Type B pancreatic cell (in vitro differentiated cells): ENCODE measurements around the gene C4orf50. TPM values are rescaled to one million over a fixed set of nuclear protein-coding genes. Genes with fewer than 3 reads are reported as not detected.

Source experiments
- DNase-seq: peaks from one replicate; pipeline ENCODE4 v3.0.0; 2021; ENCODE audit warnings: mixed read lengths; ENCODE audit not compliant: unreplicated experiment; ENCODE audit errors: extremely low spot score
- H3K27ac Mint-ChIP-seq: 2 replicates; pipeline ENCODE4 v1.8.0; 2021; ENCODE audit warnings: mild to moderate bottlenecking, mixed read lengths
- H3K27me3 Mint-ChIP-seq: 2 replicates; pipeline ENCODE4 v1.8.0; 2021; ENCODE audit warnings: mixed read lengths
- H3K36me3 Mint-ChIP-seq: 2 replicates; pipeline ENCODE4 v1.8.0; 2021; ENCODE audit warnings: mixed read lengths
- H3K4me1 Mint-ChIP-seq: one replicate; pipeline ENCODE4 v1.8.0; 2021; ENCODE audit warnings: mixed read lengths; ENCODE audit not compliant: unreplicated experiment
- H3K4me3 Mint-ChIP-seq: 2 replicates; pipeline ENCODE4 v1.8.0; 2021; ENCODE audit warnings: mild to moderate bottlenecking, mixed read lengths
- H3K9me3 Mint-ChIP-seq: 2 replicates; pipeline ENCODE4 v1.8.0; 2021; ENCODE audit warnings: mixed read lengths
- CTCF ChIP-seq: fragments of 200-600 bp; sonication (generic); conservative IDR thresholded peaks from 2 replicates; pipeline ENCODE4 v1.5.0; 2021; ENCODE audit warnings: antibody characterized with exemption, mild to moderate bottlenecking
- total RNA-seq: library from RNA; stranded (reverse); gene quantifications from 2 replicates; pipeline ENCODE4 v1.2.1, GENCODE V29; 2021; ENCODE audit warnings: low replicate concordance

The C4orf50 gene
- total RNA-seq, 1 donor from 2014 or later = 0.19 TPM

- no peak for DNase-seq
These were observed 91.6 kb downstream of the C4orf50 start for GRCh38 chr4:5926598-5926997.

GRCh38 chr4:5925419-5926200 is 92.6 kb downstream of the C4orf50 start:
- no peaks in the 10 kb centered on the region for H3K36me3 Mint-ChIP-seq
- H3K4me1 Mint-ChIP-seq = peaks cover 11% of the 10 kb centered on the region
- TF ChIP-seq CTCF = no peak
- peaks cover 69% of the 10 kb centered on the region for H3K27me3 Mint-ChIP-seq
- H3K9me3 Mint-ChIP-seq = no peaks in the 10 kb centered on the region
- H3K4me3 Mint-ChIP-seq = no peak overlapping the region
- DNase-seq = no peak
- H3K27ac Mint-ChIP-seq = no peak overlapping the region

More at GRCh38 chr4:5926598-5926997, 91.6 kb downstream of the C4orf50 start:
- H3K27me3 Mint-ChIP-seq = peaks cover 70% of the 10 kb centered on the region
- TF ChIP-seq CTCF = no peak
- no peak overlapping the region for H3K4me3 Mint-ChIP-seq
- no peaks in the 10 kb centered on the region for H3K9me3 Mint-ChIP-seq
- H3K4me1 Mint-ChIP-seq = peaks cover 5% of the 10 kb centered on the region
- H3K36me3 Mint-ChIP-seq = no peaks in the 10 kb centered on the region
- H3K27ac Mint-ChIP-seq = no peak overlapping the region

- H3K36me3 Mint-ChIP-seq = no peaks in the 10 kb centered on the region
- TF ChIP-seq CTCF = no peak
- no peak overlapping the region for H3K27ac Mint-ChIP-seq
- no peak overlapping the region for H3K4me3 Mint-ChIP-seq
- H3K9me3 Mint-ChIP-seq = no peaks in the 10 kb centered on the region
- DNase-seq = no peak
- H3K4me1 Mint-ChIP-seq = peaks cover 10% of the 10 kb centered on the region
- peaks cover 63% of the 10 kb centered on the region for H3K27me3 Mint-ChIP-seq
These were observed 93.6 kb downstream of the C4orf50 start for GRCh38 chr4:5924461-5925125.

- Mint-ChIP-seq H3K27ac (no peak overlapping the region), H3K9me3 (no peaks in the 10 kb centered on the region), H3K27me3 (peaks cover 62% of the 10 kb centered on the region), H3K36me3 (no peaks in the 10 kb centered on the region), H3K4me1 (peaks cover 10% of the 10 kb centered on the region), H3K4me3 (no peak overlapping the region)
- DNase-seq = no peak
- TF ChIP-seq CTCF = no peak
These were observed 94.9 kb downstream of the C4orf50 start for GRCh38 chr4:5923376-5923775.

- no peak for DNase-seq
- TF ChIP-seq CTCF = no peak
- H3K27me3 Mint-ChIP-seq = peaks cover 61% of the 10 kb centered on the region
- H3K4me1 Mint-ChIP-seq = peaks cover 10% of the 10 kb centered on the region
- no peak overlapping the region for H3K27ac Mint-ChIP-seq
- no peaks in the 10 kb centered on the region for H3K36me3 Mint-ChIP-seq
- H3K9me3 Mint-ChIP-seq = no peaks in the 10 kb centered on the region
- no peak overlapping the region for H3K4me3 Mint-ChIP-seq
These were observed 95.7 kb downstream of the C4orf50 start for GRCh38 chr4:5922556-5922955.
